T-cell (primary cell): ENCODE data around the gene PCDHGA8. TPM values are rescaled to one million over a fixed set of nuclear protein-coding genes. Genes with fewer than 3 reads are reported as not detected.
"Not testable (repeated sequence)": the region's sequence is repeated elsewhere in the genome, so short reads cannot be mapped to it uniquely, and the experiment has no call there.

Experiments used
- ATAC-seq, 4 experiments: fragments of 200-7000 bp in 3 of 4; fragments of 150-1000 bp in 1 of 4; cut with Tn5 transposase; replicated peaks in 1 of 4; 1 replicate in 3 of 4; 2 replicates in 1 of 4; pipeline ENCODE4 v1.10.0; 2021; ENCODE audit warnings: moderate library complexity in 3 of 4, mild to moderate bottlenecking in 2 of 4, moderate number of reproducible peaks in 1 of 4
- CTCF ChIA-PET, 2 donors: fragments of 300-600 bp; sonication (Branson Sonifier 250); formaldehyde crosslinking; loops; one replicate each; lab custom pipeline; 2022; ENCODE audit warnings: antibody characterized with exemption in 2 of 2; lab: Charles Lee
- POLR2A ChIA-PET, 2 donors: fragments of 300-600 bp; sonication (Branson Sonifier 250); formaldehyde crosslinking; loops; one replicate each; lab custom pipeline; 2022; ENCODE audit warnings: antibody characterized with exemption in 2 of 2; lab: Charles Lee
- DNase-seq, 35 experiments: peaks; one replicate each; pipeline versions ENCODE4 v3.0.0 to v3.0.0-alpha.2; 2013 to 2023
- H3K27ac ChIP-seq: one replicate; pipeline ENCODE4 v1.5.1; 2013; ENCODE audit warnings: low read length
- H3K27me3 ChIP-seq, 2 experiments: replicated peaks in 1 of 2; 1 replicate in 1 of 2; 2 replicates in 1 of 2; pipeline versions ENCODE4 v1.6.1 to v1.7.0; 2013; ENCODE audit warnings: low read length in 1 of 2, mixed read lengths in 1 of 2; ENCODE audit not compliant: control insufficient read depth in 2 of 2, insufficient read depth in 2 of 2; ENCODE audit errors: extremely low read depth in 1 of 2
- H3K36me3 ChIP-seq, 2 donors: 1 replicate in 1 of 2; 2 replicates in 1 of 2; pipeline versions ENCODE4 v1.6.1 to v1.7.0; 2013; ENCODE audit warnings: low read length in 1 of 2; ENCODE audit not compliant: control insufficient read depth in 2 of 2, insufficient read depth in 1 of 2; ENCODE audit errors: extremely low read depth in 1 of 2
- H3K4me1 ChIP-seq, 2 experiments: 1 replicate in 1 of 2; 2 replicates in 1 of 2; pipeline versions ENCODE4 v1.6.1 to v1.7.0; 2013; ENCODE audit warnings: low read length in 2 of 2, mixed read lengths in 1 of 2; ENCODE audit not compliant: insufficient read depth in 2 of 2, control insufficient read depth in 1 of 2; ENCODE audit errors: extremely low read depth in 1 of 2
- H3K4me3 ChIP-seq, 2 donors: 1 replicate in 1 of 2; 2 replicates in 1 of 2; pipeline versions ENCODE4 v1.5.1 to v1.7.0; 2013; ENCODE audit warnings: mild to moderate bottlenecking in 2 of 2, low read length in 1 of 2, moderate library complexity in 1 of 2; ENCODE audit not compliant: control insufficient read depth in 1 of 2; ENCODE audit errors: extremely low read depth in 1 of 2
- H3K9me3 ChIP-seq: 2 replicates; pipeline ENCODE4 v1.7.0; 2013
- H3K27ac Mint-ChIP-seq, 2 donors: one replicate each; pipeline ENCODE4 v1.8.0; 2020 to 2021; ENCODE audit warnings: mild to moderate bottlenecking in 2 of 2, mixed read lengths in 2 of 2
- H3K27me3 Mint-ChIP-seq, 2 donors: one replicate each; pipeline ENCODE4 v1.8.0; 2021 to 2022; ENCODE audit warnings: mixed read lengths in 2 of 2
- H3K36me3 Mint-ChIP-seq: one replicate; pipeline ENCODE4 v1.8.0; 2021; ENCODE audit warnings: mixed read lengths
- H3K4me1 Mint-ChIP-seq, 3 donors: one replicate each; pipeline ENCODE4 v1.8.0; 2020 to 2022; ENCODE audit warnings: mixed read lengths in 3 of 3, mild to moderate bottlenecking in 1 of 3
- H3K4me3 Mint-ChIP-seq, 3 donors: one replicate each; pipeline ENCODE4 v1.8.0; 2020 to 2022; ENCODE audit warnings: mild to moderate bottlenecking in 3 of 3, mixed read lengths in 3 of 3, moderate library complexity in 3 of 3
- H3K9me3 Mint-ChIP-seq, 3 donors: one replicate each; pipeline ENCODE4 v1.8.0; 2020 to 2022; ENCODE audit warnings: mixed read lengths in 3 of 3
- WGBS: methylation state at CpG from one replicate; pipeline ENCODE4 v1.1.5; 2013; ENCODE audit warnings: missing lambda C conversion rate; ENCODE audit not compliant: insufficient coverage; 5-methylcytosine and 5-hydroxymethylcytosine counted together
- total RNA-seq, 35 experiments: library from RNA in 6 of 35; stranded (reverse) in 6 of 35; fragments of 120-200 nt in 1 of 35; gene quantifications; one replicate each; pipeline versions ENCODE4 v1.2.1 to v1.2.4 and lab custom pipeline; 2013 to 2026

The PCDHGA8 gene
- total RNA-seq, 5 donors from 2014 or later (not counting 1 experiment from before 2014, with no cell fraction given): 0.05 to 0.13 (median 0.09) TPM; not detected in 2

GRCh38 chr5:141432726-141433125 lies 40.3 kb downstream of the PCDHGA8 start:
- not testable (repeated sequence) for H3K36me3 Mint-ChIP-seq
- whole genome bisulfite sequencing: 37% methylated on average over 26 of the region's 29 CpGs

DNA sequence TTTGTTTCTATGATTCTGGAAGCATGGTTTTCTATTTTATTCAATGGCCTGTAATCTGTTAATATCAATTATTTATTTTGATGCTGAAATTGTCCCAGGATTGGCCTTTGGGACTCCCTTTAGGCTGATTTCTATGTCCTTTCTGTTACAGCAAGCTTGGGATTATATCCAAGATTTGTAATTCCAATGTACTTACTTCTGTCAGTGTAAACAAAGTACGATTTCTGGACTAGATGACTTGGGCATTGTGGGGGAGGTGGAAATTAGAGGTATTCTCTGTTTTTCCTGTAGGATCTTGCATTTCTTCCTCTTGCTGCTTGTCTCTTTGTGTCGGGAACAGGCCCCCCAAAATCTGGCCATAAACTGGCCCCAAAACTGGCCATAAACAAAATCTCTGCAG lies 41.6 kb downstream of the PCDHGA8 start:
- Mint-ChIP-seq H3K4me3 (no peak overlapping the region), H3K36me3 (peaks cover 7% of the 10 kb centered on the region), H3K27me3 (peaks cover 48 to 56% of the 10 kb centered on the region in 2 donors), H3K4me1 (peaks cover 6 to 17% (median 10%) of the 10 kb centered on the region in 3 donors), H3K27ac (peak overlapping the region in 1 of 2 donors; percentile 11), H3K9me3 (peaks cover 8 to 22% (median 20%) of the 10 kb centered on the region in 3 donors)
- Histone ChIP-seq H3K9me3 (peaks cover 4% of the 10 kb centered on the region), H3K27me3 (peaks cover 23 to 36% of the 10 kb centered on the region in 2 experiments), H3K4me1 (peaks cover 0 to 11% of the 10 kb centered on the region in 2 experiments), H3K4me3 (no peak overlapping the region), H3K27ac (no peak overlapping the region), H3K36me3 (no peaks in the 10 kb centered on the region)
- DNase-seq: no peak
- CTCF ChIA-PET: interaction anchor here in 1 of 2 donors (0.8 kb wide), 1 partner anchor 10 kb away, joined by 5 read pairs; no protein-coding TSS in a partner anchor
- WGBS: 63% methylated on average over 2 of the region's 2 CpGs
- ATAC-seq: no peak
- POLR2A ChIA-PET: no interaction called here

More at GRCh38 chr5:141432726-141433125, 40.3 kb downstream of the PCDHGA8 start:
- H3K27ac Mint-ChIP-seq, CTCF ChIA-PET, H3K27ac ChIP-seq, H3K9me3 ChIP-seq, H3K4me3 ChIP-seq, DNase-seq, H3K36me3 ChIP-seq, ATAC-seq: not testable (repeated sequence)
- Histone ChIP-seq H3K27me3 (peaks cover 29 to 46% of the 10 kb centered on the region in 2 experiments), H3K4me1 (peaks cover 0 to 11% of the 10 kb centered on the region in 2 experiments)
- Mint-ChIP-seq H3K9me3 (peaks cover 13 to 27% (median 23%) of the 10 kb centered on the region in 3 donors), H3K4me1 (peaks cover 6 to 17% (median 10%) of the 10 kb centered on the region in 3 donors), H3K27me3 (peaks cover 54 to 63% of the 10 kb centered on the region in 2 donors), H3K4me3 (peak overlapping the region in 1 of 3 donors; percentile 34)
- POLR2A ChIA-PET: interaction anchor here in 1 of 2 donors (0.7 kb wide), 1 partner anchor 118 kb away, joined by 3 read pairs; no protein-coding TSS in a partner anchor

- ChIA-PET CTCF (no interaction called here), POLR2A (no interaction called here)
- no peak for ATAC-seq
- no peak overlapping the region for H3K27ac Mint-ChIP-seq
- peaks cover 7 to 24% of the 10 kb centered on the region in 2 experiments for H3K27me3 ChIP-seq
- H3K4me3 Mint-ChIP-seq: no peak overlapping the region
- H3K4me1 Mint-ChIP-seq: no peaks in the 10 kb centered on the region
- H3K9me3 Mint-ChIP-seq: peaks cover 2 to 6% (median 6%) of the 10 kb centered on the region in 3 donors
- no peaks in the 10 kb centered on the region for H3K4me1 ChIP-seq
- peaks cover 29 to 50% of the 10 kb centered on the region in 2 donors for H3K27me3 Mint-ChIP-seq
- WGBS: no CpG with 5 or more reads among the region's 2 CpGs
- no peak for DNase-seq
- no peaks in the 10 kb centered on the region for H3K9me3 ChIP-seq
- no peaks in the 10 kb centered on the region for H3K36me3 Mint-ChIP-seq
- no peak overlapping the region for H3K4me3 ChIP-seq
- no peaks in the 10 kb centered on the region for H3K36me3 ChIP-seq
- no peak overlapping the region for H3K27ac ChIP-seq
Measured at GRCh38 chr5:141437221-141437620, 44.8 kb downstream of the PCDHGA8 start.

GRCh38 chr5:141439411-141440141 lies 47.1 kb downstream of the PCDHGA8 start:
- CTCF ChIA-PET: no interaction called here
- Histone ChIP-seq H3K36me3 (no peaks in the 10 kb centered on the region), H3K27ac (no peak overlapping the region), H3K4me1 (no peaks in the 10 kb centered on the region), H3K9me3 (no peaks in the 10 kb centered on the region), H3K4me3 (no peak overlapping the region), H3K27me3 (peaks cover 6 to 11% of the 10 kb centered on the region in 2 experiments)
- Mint-ChIP-seq H3K9me3 (peaks cover 0 to 3% (median 0%) of the 10 kb centered on the region in 3 donors), H3K27ac (no peak overlapping the region), H3K36me3 (no peaks in the 10 kb centered on the region), H3K4me3 (no peak overlapping the region), H3K27me3 (peaks cover 20 to 36% of the 10 kb centered on the region in 2 donors), H3K4me1 (no peaks in the 10 kb centered on the region)
- WGBS: 71% methylated on average over 5 of the region's 10 CpGs
- no peak for DNase-seq
- POLR2A ChIA-PET: no interaction called here
- no peak for ATAC-seq

- no peaks in the 10 kb centered on the region for H3K4me1 ChIP-seq
- Mint-ChIP-seq H3K4me1 (no peaks in the 10 kb centered on the region), H3K4me3 (no peak overlapping the region), H3K36me3 (no peaks in the 10 kb centered on the region), H3K9me3 (peaks cover 0 to 3% (median 0%) of the 10 kb centered on the region in 3 donors), H3K27ac (no peak overlapping the region), H3K27me3 (peaks cover 24 to 38% of the 10 kb centered on the region in 2 donors)
- H3K27ac ChIP-seq: no peak overlapping the region
- ChIA-PET CTCF (no interaction called here), POLR2A (no interaction called here)
- H3K4me3 ChIP-seq: no peak overlapping the region
- H3K27me3 ChIP-seq: peaks cover 5 to 11% of the 10 kb centered on the region in 2 experiments
- no peaks in the 10 kb centered on the region for H3K9me3 ChIP-seq
- ATAC-seq (no peak), DNase-seq (no peak)
- 95% methylated on average over 3 of the region's 9 CpGs for WGBS
- no peaks in the 10 kb centered on the region for H3K36me3 ChIP-seq
Measured at GRCh38 chr5:141440341-141440740, 47.9 kb downstream of the PCDHGA8 start.

DNA sequence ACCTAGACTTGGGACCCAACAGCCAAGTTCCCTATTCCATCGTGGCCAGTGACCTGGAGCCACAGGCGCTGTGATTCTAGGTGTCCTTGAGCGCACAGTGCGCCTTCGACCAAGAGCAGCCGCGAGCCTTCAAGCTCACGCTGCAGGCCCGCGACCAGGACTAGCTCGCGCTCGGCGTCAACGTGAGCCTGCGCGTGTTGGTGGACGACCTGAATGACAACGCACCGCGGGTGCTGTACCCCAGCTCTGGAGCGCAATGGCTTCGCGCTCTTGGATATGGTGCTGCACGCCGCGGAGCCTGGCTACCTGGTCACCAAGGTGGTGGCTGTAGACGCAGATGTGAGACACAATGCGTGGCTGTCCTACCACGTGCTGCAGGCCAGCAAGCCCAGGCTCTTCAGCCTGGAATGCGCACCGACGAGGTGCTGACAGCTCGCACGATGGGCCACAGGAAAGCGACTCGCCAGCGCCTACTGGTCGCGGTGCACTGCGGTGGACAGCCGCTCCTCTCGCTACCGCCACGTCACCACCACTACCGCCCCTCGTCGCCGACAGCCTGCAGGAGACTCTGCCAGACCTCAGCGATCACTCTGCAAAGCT lies 49.2 kb downstream of the PCDHGA8 start:
- no peaks in the 10 kb centered on the region for H3K4me1 Mint-ChIP-seq
- CTCF ChIA-PET: interaction anchor here in 1 of 2 donors (1.2 kb wide), 1 partner anchor 12 kb away, joined by 4 read pairs; the partner anchor contains the start of gene PCDHGA12
- H3K27me3 ChIP-seq: peaks cover 2 to 11% of the 10 kb centered on the region in 2 experiments
- no peak overlapping the region for H3K27ac Mint-ChIP-seq
- no peaks in the 10 kb centered on the region for H3K4me1 ChIP-seq
- ATAC-seq (no peak), DNase-seq (no peak)
- H3K27me3 Mint-ChIP-seq: peaks cover 24 to 41% of the 10 kb centered on the region in 2 donors
- no peaks in the 10 kb centered on the region for H3K9me3 ChIP-seq
- peaks cover 0 to 3% (median 0%) of the 10 kb centered on the region in 3 donors for H3K9me3 Mint-ChIP-seq
- no peaks in the 10 kb centered on the region for H3K36me3 ChIP-seq
- WGBS: 64% methylated on average over 50 of the region's 50 CpGs
- no peak overlapping the region for H3K4me3 ChIP-seq
- H3K27ac ChIP-seq: no peak overlapping the region
- no peaks in the 10 kb centered on the region for H3K36me3 Mint-ChIP-seq
- POLR2A ChIA-PET: interaction anchor here in 1 of 2 donors (1.0 kb wide), 1 partner anchor 12 kb away, joined by 3 read pairs; the partner anchor contains the start of gene PCDHGA12
- H3K4me3 Mint-ChIP-seq: no peak overlapping the region
